ENCODE data around the gene CCDC77. TPM values are rescaled to one million over a fixed set of nuclear protein-coding genes. Genes with fewer than 3 reads are reported as not detected.

The CCDC77 gene
- 1 to 10 TPM; 5.3 to 7.8 TPM for total RNA-seq
- polyA plus RNA-seq (2013, experiment 1 of 2): 9.4 TPM
- 9.6 TPM for polyA plus RNA-seq (2013, experiment 2 of 2)
- total RNA-seq: 3.2 to 25.4 (median 11.5) reads per million in 172 experiments

DNA sequence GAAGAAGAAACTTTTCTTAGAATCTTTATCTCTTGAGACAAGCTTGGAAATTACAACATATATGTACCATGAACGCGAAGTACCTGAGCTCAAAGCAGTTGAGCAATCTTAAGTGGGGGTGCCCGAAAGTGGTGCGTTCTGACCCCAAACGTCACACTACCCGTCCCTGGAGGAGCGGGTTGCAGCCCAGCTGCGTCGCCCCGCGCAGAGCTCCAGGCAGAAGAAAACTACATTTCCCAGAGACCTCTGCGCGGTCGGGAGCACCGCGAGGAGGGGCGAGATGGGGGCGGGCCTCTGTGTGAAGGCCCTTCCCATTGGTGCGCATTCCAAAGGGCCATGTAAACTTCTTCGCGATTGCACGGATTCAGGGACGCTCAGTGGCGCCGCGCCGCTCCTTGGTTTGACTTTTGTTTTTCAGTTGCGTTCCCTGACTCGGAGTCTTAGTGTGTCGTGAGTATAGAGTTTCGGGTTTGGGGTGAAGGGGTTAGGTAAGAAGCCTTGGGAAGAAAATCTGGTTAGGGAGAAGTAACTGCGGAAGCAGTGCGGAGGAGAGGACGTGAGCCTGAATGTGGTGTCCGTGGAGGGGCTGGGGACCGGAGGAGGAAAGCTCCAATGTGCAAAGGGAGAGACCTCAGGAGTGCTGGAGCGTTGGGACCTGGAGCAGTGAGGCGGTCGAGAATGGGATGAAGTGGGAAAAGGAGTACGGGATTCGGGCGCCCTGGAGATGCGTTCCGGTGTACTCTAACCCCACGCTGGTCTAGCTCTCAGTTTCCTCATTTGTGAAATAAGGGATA is at the start of gene CCDC77:
CCDC77 (plus strand) TSS at position 410 of the 794 bp plus-strand sequence. CDS start 7,740 bp downstream, outside the sequence.
- Mint-ChIP-seq H3K27ac (no peak within 1 kb of the TSS), H3K4me1 (ENCODE audit: low read depth) (no peaks in the 10 kb centered on the region), H3K36me3 (ENCODE audit: low read depth) (peaks cover 10% of the 10 kb centered on the region), H3K9me3 (no peaks in the 10 kb centered on the region), H3K27me3 (no peaks in the 10 kb centered on the region), H3K4me3 (no peak within 1 kb of the TSS)
- Histone ChIP-seq H3K36me3 (ENCODE audit: insufficient read depth, low read length) (no peaks in the 10 kb centered on the region), H3K9me3 (ENCODE audit: control insufficient read depth in 1 of 2, insufficient read depth in 1 of 2, low read length in 2 of 2) (no peaks in the 10 kb centered on the region), H3K4me1 (ENCODE audit: insufficient read depth, low read length) (peaks cover 12% of the 10 kb centered on the region), H3K4me3 (ENCODE audit: low read length) (peak within 1 kb of the TSS; percentile 75), H3K27ac (ENCODE audit: low read depth in 1 of 2, low read length in 2 of 2) (peak within 1 kb of the TSS in 1 of 2 donors; percentile 29), H3K27me3 (ENCODE audit: control insufficient read depth in 1 of 2, insufficient read depth in 2 of 2, low read length in 2 of 2) (no peaks in the 10 kb centered on the region)
- peak; percentile 85 to 96 (median 92) for DNase-seq
- ChIA-PET POLR2A (interaction anchor here (0.6 to 5.5 kb wide), 8 partner anchors 10 to 548 kb away, joined by 3 to 90 read pairs (median 3); partner anchors contain the start of genes KDM5A and RAD52), CTCF (interaction anchor here (0.6 to 2.3 kb wide), 5 partner anchors 12 to 137 kb away, joined by 3 to 25 read pairs (median 4); partner anchors contain the start of gene KDM5A)
- ATAC-seq (ENCODE audit: poor library complexity): peak; percentile 100
- TF ChIP-seq, protein P1, sequence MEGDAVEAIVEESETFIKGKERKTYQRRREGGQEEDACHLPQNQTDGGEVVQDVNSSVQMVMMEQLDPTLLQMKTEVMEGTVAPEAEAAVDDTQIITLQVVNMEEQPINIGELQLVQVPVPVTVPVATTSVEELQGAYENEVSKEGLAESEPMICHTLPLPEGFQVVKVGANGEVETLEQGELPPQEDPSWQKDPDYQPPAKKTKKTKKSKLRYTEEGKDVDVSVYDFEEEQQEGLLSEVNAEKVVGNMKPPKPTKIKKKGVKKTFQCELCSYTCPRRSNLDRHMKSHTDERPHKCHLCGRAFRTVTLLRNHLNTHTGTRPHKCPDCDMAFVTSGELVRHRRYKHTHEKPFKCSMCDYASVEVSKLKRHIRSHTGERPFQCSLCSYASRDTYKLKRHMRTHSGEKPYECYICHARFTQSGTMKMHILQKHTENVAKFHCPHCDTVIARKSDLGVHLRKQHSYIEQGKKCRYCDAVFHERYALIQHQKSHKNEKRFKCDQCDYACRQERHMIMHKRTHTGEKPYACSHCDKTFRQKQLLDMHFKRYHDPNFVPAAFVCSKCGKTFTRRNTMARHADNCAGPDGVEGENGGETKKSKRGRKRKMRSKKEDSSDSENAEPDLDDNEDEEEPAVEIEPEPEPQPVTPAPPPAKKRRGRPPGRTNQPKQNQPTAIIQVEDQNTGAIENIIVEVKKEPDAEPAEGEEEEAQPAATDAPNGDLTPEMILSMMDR (IDR thresholded peaks at IDR 0.05): peak; percentile 22
- intact Hi-C loops (cut with DNase I, micrococcal nuclease): loop anchor here (1.0 kb wide), 1 partner anchor 12 kb away; the partner anchor contains the start of gene KDM5A (in 2 of the 2)

DNA sequence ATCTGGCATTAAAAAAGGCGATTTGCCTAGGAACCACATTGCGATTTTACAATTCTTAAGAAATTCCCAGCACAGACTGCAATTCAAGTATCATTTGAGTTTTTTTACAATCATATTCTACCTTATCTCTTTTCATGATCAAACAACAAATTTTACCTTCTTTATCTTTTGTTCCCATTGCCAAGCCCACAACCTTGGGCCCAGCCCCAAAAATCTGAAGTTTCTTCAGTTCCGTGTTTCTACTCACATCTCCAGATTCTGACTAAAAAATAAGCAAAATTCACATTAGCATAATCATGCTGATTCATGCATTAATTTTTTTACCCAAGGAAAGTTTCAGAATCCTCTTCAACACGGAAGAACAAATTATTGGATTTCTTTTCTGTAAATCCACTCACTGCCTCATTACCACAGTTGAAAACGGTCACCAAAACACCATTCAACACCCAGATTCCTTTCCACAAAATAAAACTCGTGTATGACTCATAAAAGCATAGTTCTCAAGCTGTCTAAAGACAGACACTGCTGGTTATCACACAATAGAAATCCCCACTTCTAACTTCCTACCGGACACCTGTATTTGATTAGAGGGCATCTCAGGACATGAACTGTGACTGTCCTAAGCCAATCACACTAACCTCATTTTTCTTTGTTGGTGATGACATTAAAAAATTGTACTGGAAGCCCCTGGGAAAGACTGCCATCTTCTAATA is 45.0 kb upstream of the CCDC77 start:
- ATAC-seq (ENCODE audit: poor library complexity): no peak
- H3K27ac Mint-ChIP-seq: no peak overlapping the region
- ChIA-PET POLR2A (no interaction called here), CTCF (no interaction called here)
- no peak overlapping the region for H3K4me3 ChIP-seq (ENCODE audit: low read length)
- peaks cover 21% of the 10 kb centered on the region for H3K4me1 Mint-ChIP-seq (ENCODE audit: low read depth)
- TF ChIP-seq, protein P1 (IDR thresholded peaks at IDR 0.05): no peak
- no peak overlapping the region for H3K27ac ChIP-seq (ENCODE audit: low read depth in 1 of 2, low read length in 2 of 2)
- no peaks in the 10 kb centered on the region for H3K4me1 ChIP-seq (ENCODE audit: insufficient read depth, low read length)
- peaks cover 87% of the 10 kb centered on the region for H3K36me3 ChIP-seq (ENCODE audit: insufficient read depth, low read length)
- H3K9me3 Mint-ChIP-seq: no peaks in the 10 kb centered on the region
- no peaks in the 10 kb centered on the region for H3K27me3 Mint-ChIP-seq
- H3K4me3 Mint-ChIP-seq: no peak overlapping the region
- peaks cover 99% of the 10 kb centered on the region for H3K36me3 Mint-ChIP-seq (ENCODE audit: low read depth)
- peaks cover 0 to 9% of the 10 kb centered on the region in 2 experiments for H3K9me3 ChIP-seq (ENCODE audit: control insufficient read depth in 1 of 2, insufficient read depth in 1 of 2, low read length in 2 of 2)
- no peaks in the 10 kb centered on the region for H3K27me3 ChIP-seq (ENCODE audit: control insufficient read depth in 1 of 2, insufficient read depth in 2 of 2, low read length in 2 of 2)
- DNase-seq: no peak
- intact Hi-C loops (cut with DNase I, micrococcal nuclease): no loop called here

DNA sequence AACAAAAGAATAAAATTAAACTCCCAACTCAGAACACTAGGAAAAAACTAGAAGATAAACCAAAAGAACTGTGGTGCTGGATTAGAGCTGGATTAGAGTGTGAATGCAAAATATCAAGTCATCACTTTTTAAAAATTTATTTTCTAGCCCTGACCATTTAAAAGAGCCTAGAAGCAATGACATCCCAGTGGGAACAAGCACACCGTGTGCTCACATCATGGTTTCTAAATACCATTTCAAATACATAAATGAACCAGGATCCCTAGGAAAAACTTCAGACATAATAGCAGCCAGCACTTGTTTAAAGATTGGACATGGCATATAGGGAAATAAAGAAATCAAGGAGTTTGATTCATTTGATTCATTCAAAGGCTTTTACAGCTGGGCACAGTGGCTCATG is 42.4 kb upstream of the CCDC77 start:
- Mint-ChIP-seq H3K4me3 (no peak overlapping the region), H3K36me3 (ENCODE audit: low read depth) (peaks cover 100% of the 10 kb centered on the region), H3K4me1 (ENCODE audit: low read depth) (peaks cover 21% of the 10 kb centered on the region)

More for the DNA sequence above, 42.4 kb upstream of the CCDC77 start:
- no peak overlapping the region for H3K27ac Mint-ChIP-seq
- no peaks in the 10 kb centered on the region for H3K27me3 Mint-ChIP-seq
- DNase-seq: no peak
- intact Hi-C loops (cut with DNase I, micrococcal nuclease): no loop called here
- POLR2A ChIA-PET: no interaction called here
- no peak for ATAC-seq (ENCODE audit: poor library complexity)
- H3K4me1 ChIP-seq (ENCODE audit: insufficient read depth, low read length): no peaks in the 10 kb centered on the region
- H3K9me3 Mint-ChIP-seq: no peaks in the 10 kb centered on the region
- no peaks in the 10 kb centered on the region for H3K27me3 ChIP-seq (ENCODE audit: control insufficient read depth in 1 of 2, insufficient read depth in 2 of 2, low read length in 2 of 2)
- TF ChIP-seq, protein P1 (IDR thresholded peaks at IDR 0.05): no peak
- H3K4me3 ChIP-seq (ENCODE audit: low read length): no peak overlapping the region
- H3K9me3 ChIP-seq (ENCODE audit: control insufficient read depth in 1 of 2, insufficient read depth in 1 of 2, low read length in 2 of 2): peaks cover 0 to 9% of the 10 kb centered on the region in 2 experiments
- H3K27ac ChIP-seq (ENCODE audit: low read depth in 1 of 2, low read length in 2 of 2): no peak overlapping the region
- peaks cover 89% of the 10 kb centered on the region for H3K36me3 ChIP-seq (ENCODE audit: insufficient read depth, low read length)
- CTCF ChIA-PET: interaction anchor here (0.5 kb wide), 1 partner anchor 51 kb away, joined by 3 read pairs; no protein-coding TSS in a partner anchor
